Mammary epithelial cell (primary cell): ENCODE measurements around the gene ACAA1.

ENCODE experiments used
- CTCF ChIP-seq, 2 donors: IDR thresholded peaks in 1 of 2; conservative IDR thresholded peaks in 1 of 2; 2 replicates each; pipeline ENCODE4 v1.5.1; 2011 to 2012; ENCODE audit warnings: inconsistent platforms in 2 of 2, low read length in 2 of 2, mild to moderate bottlenecking in 2 of 2, control low read depth in 1 of 2, low read depth in 1 of 2; ENCODE audit not compliant: insufficient read depth in 1 of 2; ENCODE audit errors: extremely low read depth in 1 of 2
- EZH2 ChIP-seq: IDR thresholded peaks from 2 replicates; pipeline ENCODE4 v1.6.1; 2012; ENCODE audit warnings: low read length, inconsistent platforms, borderline replicate concordance

DNA sequence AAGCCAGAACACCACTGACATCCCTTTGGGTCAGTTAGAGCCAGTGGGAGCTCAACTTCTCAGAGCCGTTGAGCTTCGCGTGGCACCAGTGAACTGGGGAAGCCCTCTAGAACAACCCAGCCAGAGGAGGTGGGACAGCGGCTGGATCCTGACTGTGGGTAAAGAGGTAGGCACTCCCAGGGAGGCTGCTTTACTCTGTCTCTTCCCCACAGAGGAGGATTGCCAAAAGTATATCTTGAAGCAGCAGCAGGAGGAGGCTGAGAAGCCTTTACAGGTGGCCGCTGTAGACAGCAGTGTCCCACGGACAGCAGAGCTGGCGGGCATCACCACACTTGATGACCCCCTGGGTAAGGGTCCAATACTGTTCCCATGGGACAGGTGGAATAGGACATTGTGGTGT, 2.7 kb upstream of the ACAA1 start:
- TF ChIP-seq CTCF (conservative IDR thresholded peaks at IDR 0.05 in 1 of 2, IDR thresholded peaks at IDR 0.05 in 1 of 2; ENCODE audit: extremely low read depth in 1 of 2, insufficient read depth in 1 of 2, low read depth in 1 of 2, low read length in 2 of 2) (no peak), EZH2 (no peak)
